Measurements from ENCODE around the gene ZNF710.
A peak's percentile ranks its signal among the peaks of the same experiment; 100 is the strongest.

ZNF710 gene

GRCh38 chr15:89997079-89997478, 4.0 kb upstream of the ZNF710 start:
- DNase-seq (ENCODE audit: low read depth), result no peak
- TF ChIP-seq CTCF (IDR thresholded peaks at IDR 0.05; ENCODE audit: insufficient read depth, low read depth, low read length, missing control alignments), result no peak
- no peak overlapping the region for H3K4me3 ChIP-seq (ENCODE audit: low read length)

- no peak for TF ChIP-seq CTCF (IDR thresholded peaks at IDR 0.05; ENCODE audit: insufficient read depth, low read depth, low read length, missing control alignments)
- no peak overlapping the region for H3K4me3 ChIP-seq (ENCODE audit: low read length)
- DNase-seq (ENCODE audit: low read depth), result peak; percentile 80
Observed at GRCh38 chr15:89998141-89998661, 2.9 kb upstream of the ZNF710 start.

GRCh38 chr15:89998923-89999675, 2.0 kb upstream of the ZNF710 start:
- no peak for DNase-seq (ENCODE audit: low read depth)
- TF ChIP-seq CTCF (IDR thresholded peaks at IDR 0.05; ENCODE audit: insufficient read depth, low read depth, low read length, missing control alignments), result no peak
- no peak overlapping the region for H3K4me3 ChIP-seq (ENCODE audit: low read length)

- DNase-seq (ENCODE audit: low read depth), result peak; percentile 44
Observed at GRCh38 chr15:89999676-90000185, 1.4 kb upstream of the ZNF710 start.

GRCh38 chr15:90000186-90001001, 730 bp upstream of the ZNF710 start:
- H3K4me3 ChIP-seq (ENCODE audit: low read length), result peak overlapping the region; percentile 78
- no peak for TF ChIP-seq CTCF (IDR thresholded peaks at IDR 0.05; ENCODE audit: insufficient read depth, low read depth, low read length, missing control alignments)
- peak; percentile 38 for DNase-seq (ENCODE audit: low read depth)

More at GRCh38 chr15:89999676-90000185, 1.4 kb upstream of the ZNF710 start:
- TF ChIP-seq CTCF (IDR thresholded peaks at IDR 0.05; ENCODE audit: insufficient read depth, low read depth, low read length, missing control alignments), result no peak
- H3K4me3 ChIP-seq (ENCODE audit: low read length), result peak overlapping the region; percentile 39

GRCh38 chr15:90001683-90002427, 731 bp downstream of the ZNF710 start:
- no peak for TF ChIP-seq CTCF (IDR thresholded peaks at IDR 0.05; ENCODE audit: insufficient read depth, low read depth, low read length, missing control alignments)
- peak; percentile 51 for DNase-seq (ENCODE audit: low read depth)
- H3K4me3 ChIP-seq (ENCODE audit: low read length), result peak overlapping the region; percentile 73
